ENCODE data around the gene SENP7.

SENP7 gene

DNA sequence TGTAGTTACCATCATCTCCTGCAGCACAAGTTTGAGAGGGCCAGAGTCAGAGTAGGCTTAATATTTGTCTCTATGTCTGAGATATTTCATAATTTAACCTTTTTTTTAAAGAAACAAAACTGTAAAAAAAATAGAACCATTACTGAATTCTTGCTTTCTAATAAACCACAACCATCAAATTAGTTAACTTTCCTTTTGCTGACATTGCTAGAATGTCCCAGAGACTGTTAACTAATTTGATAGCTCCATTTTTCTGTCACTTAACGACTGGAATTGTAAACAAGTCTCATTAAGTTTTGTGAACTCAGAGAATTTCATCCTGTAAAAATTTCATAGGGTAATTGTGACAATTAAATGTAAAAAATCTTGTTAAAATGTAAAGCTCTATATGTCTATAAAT lies 228.3 kb downstream of the SENP7 start:
- ChIA-PET CTCF (no interaction called here), POLR2A (no interaction called here)
- no peak for DNase-seq (ENCODE audit: extremely low spot score)
- TF ChIP-seq L3MBTL2 (conservative IDR thresholded peaks at IDR 0.05) (no peak), ZNF384 (IDR thresholded peaks at IDR 0.05) (no peak), SUZ12 (IDR thresholded peaks at IDR 0.05) (no peak), TARDBP (IDR thresholded peaks at IDR 0.05) (no peak), CTBP1 (IDR thresholded peaks at IDR 0.05; ENCODE audit: borderline replicate concordance) (no peak), LEF1 (IDR thresholded peaks at IDR 0.05; ENCODE audit: borderline replicate concordance) (no peak), FOXA1 (IDR thresholded peaks at IDR 0.05) (no peak), HDGF (IDR thresholded peaks at IDR 0.05; ENCODE audit: borderline replicate concordance) (no peak), ELF4 (IDR thresholded peaks at IDR 0.05) (no peak), FOXK2 (IDR thresholded peaks at IDR 0.05) (no peak), ARNT (IDR thresholded peaks at IDR 0.05) (no peak), NFRKB (IDR thresholded peaks at IDR 0.05) (no peak), FOXM1 (IDR thresholded peaks at IDR 0.05; ENCODE audit: borderline replicate concordance) (no peak), BHLHE40 (IDR thresholded peaks at IDR 0.05; ENCODE audit: borderline replicate concordance) (no peak), SP1 (IDR thresholded peaks at IDR 0.05) (no peak)
- TF ChIP-seq, protein P1, sequence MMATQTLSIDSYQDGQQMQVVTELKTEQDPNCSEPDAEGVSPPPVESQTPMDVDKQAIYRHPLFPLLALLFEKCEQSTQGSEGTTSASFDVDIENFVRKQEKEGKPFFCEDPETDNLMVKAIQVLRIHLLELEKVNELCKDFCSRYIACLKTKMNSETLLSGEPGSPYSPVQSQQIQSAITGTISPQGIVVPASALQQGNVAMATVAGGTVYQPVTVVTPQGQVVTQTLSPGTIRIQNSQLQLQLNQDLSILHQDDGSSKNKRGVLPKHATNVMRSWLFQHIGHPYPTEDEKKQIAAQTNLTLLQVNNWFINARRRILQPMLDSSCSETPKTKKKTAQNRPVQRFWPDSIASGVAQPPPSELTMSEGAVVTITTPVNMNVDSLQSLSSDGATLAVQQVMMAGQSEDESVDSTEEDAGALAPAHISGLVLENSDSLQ (IDR thresholded peaks at IDR 0.05): no peak

DNA sequence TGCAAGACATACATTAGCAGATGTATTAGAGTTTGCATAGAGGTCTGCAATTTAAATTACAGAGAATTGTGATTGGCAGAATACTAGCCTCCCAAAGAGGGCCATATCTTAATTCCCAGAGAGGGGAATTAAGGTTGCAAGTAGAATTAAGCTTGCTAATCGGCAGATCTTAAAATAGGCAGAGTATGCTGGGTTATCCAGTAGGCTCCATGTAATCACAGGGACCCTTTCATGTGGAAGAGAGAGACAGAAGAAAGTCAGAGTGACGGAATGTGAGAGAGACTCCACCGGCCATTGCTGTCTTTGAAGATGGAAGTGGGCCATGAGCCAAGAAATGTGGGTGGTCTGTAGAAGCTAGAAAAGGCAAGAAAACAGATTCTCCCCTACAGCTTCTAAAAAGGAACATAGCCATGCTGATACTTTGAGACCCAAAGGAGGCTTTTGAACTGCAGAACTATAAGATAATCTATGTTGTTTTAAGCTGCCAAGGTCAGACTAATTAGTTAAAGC lies 231.4 kb downstream of the SENP7 start:
- ChIA-PET POLR2A (no interaction called here), CTCF (interaction anchor here (0.5 kb wide), 1 partner anchor 32 kb away, joined by 3 read pairs; no protein-coding TSS in a partner anchor)
- TF ChIP-seq SUZ12 (IDR thresholded peaks at IDR 0.05): no peak
- TF ChIP-seq FOXK2 (IDR thresholded peaks at IDR 0.05): no peak
- TF ChIP-seq, protein P1 (IDR thresholded peaks at IDR 0.05): no peak
- no peak for TF ChIP-seq ELF4 (IDR thresholded peaks at IDR 0.05)
- TF ChIP-seq CTBP1 (IDR thresholded peaks at IDR 0.05; ENCODE audit: borderline replicate concordance): no peak
- TF ChIP-seq ARNT (IDR thresholded peaks at IDR 0.05): no peak
- TF ChIP-seq SP1 (IDR thresholded peaks at IDR 0.05): no peak
- no peak for TF ChIP-seq L3MBTL2 (conservative IDR thresholded peaks at IDR 0.05)
- no peak for TF ChIP-seq LEF1 (IDR thresholded peaks at IDR 0.05; ENCODE audit: borderline replicate concordance)
- TF ChIP-seq FOXA1 (IDR thresholded peaks at IDR 0.05): no peak
- TF ChIP-seq ZNF384 (IDR thresholded peaks at IDR 0.05): no peak
- no peak for TF ChIP-seq TARDBP (IDR thresholded peaks at IDR 0.05)
- no peak for TF ChIP-seq BHLHE40 (IDR thresholded peaks at IDR 0.05; ENCODE audit: borderline replicate concordance)
- no peak for TF ChIP-seq NFRKB (IDR thresholded peaks at IDR 0.05)
- no peak for TF ChIP-seq FOXM1 (IDR thresholded peaks at IDR 0.05; ENCODE audit: borderline replicate concordance)
- no peak for TF ChIP-seq HDGF (IDR thresholded peaks at IDR 0.05; ENCODE audit: borderline replicate concordance)
- DNase-seq (ENCODE audit: extremely low spot score): no peak

DNA sequence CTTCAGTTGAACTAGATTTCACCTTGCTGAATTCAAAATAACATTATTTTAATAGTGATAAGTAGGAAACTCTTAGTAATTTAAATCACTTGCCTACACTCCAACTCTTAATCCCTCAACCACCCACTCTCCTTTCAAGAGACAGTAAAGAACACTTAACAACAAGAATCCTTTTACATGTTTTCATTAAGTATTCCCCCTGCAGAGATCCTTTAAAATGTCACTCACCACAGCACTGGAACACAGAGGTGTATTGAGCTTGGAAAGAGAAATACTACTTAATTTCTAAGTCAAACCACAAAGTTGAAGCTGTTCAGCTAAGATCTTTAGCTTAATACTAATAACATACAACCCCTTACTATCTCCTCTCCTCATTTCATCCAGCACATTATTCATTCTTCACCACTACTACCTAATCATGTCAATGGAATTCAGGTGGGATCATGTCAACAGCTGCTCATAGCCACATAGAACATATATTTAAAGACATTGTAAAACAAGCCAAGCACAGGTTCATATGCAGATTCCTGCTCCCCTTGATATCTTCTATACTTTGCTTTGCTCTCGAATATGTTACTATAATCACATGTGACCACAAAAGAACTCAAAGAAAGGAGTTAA lies 233.1 kb downstream of the SENP7 start:
- no peak for DNase-seq (ENCODE audit: extremely low spot score)
- ChIA-PET CTCF (no interaction called here), POLR2A (no interaction called here)
- TF ChIP-seq, protein P1 (IDR thresholded peaks at IDR 0.05): peak; percentile 80
- TF ChIP-seq BHLHE40 (IDR thresholded peaks at IDR 0.05; ENCODE audit: borderline replicate concordance) (no peak), ZNF384 (IDR thresholded peaks at IDR 0.05) (no peak)

DNA sequence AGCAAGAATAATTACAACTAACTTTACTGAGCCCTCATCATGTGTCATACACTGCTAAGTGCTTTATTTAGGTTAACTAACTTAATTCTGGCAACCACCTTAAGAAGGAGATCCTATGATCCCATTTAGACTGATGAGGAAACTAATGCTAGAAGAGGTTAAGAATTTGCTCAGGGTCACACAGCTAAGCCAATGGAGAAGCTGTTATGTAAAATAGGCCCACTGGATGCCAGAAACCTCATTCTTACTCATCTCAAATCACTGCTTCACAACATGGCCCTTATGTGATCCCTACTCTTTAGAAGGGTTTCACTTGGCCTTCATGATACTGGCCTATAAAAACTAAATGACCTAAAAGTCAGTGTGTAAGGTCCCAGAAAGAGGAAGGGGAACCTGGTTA lies 233.8 kb downstream of the SENP7 start:
- DNase-seq (ENCODE audit: extremely low spot score): no peak
- POLR2A ChIA-PET: no interaction called here
- no peak for TF ChIP-seq TARDBP (IDR thresholded peaks at IDR 0.05)
- no peak for TF ChIP-seq L3MBTL2 (conservative IDR thresholded peaks at IDR 0.05)
- no peak for TF ChIP-seq SUZ12 (IDR thresholded peaks at IDR 0.05)
- no peak for TF ChIP-seq CTBP1 (IDR thresholded peaks at IDR 0.05; ENCODE audit: borderline replicate concordance)
- TF ChIP-seq LEF1 (IDR thresholded peaks at IDR 0.05; ENCODE audit: borderline replicate concordance): no peak
- TF ChIP-seq HDGF (IDR thresholded peaks at IDR 0.05; ENCODE audit: borderline replicate concordance): no peak
- TF ChIP-seq BHLHE40 (IDR thresholded peaks at IDR 0.05; ENCODE audit: borderline replicate concordance): no peak
- no peak for TF ChIP-seq FOXM1 (IDR thresholded peaks at IDR 0.05; ENCODE audit: borderline replicate concordance)
- no peak for TF ChIP-seq NFRKB (IDR thresholded peaks at IDR 0.05)
- TF ChIP-seq SP1 (IDR thresholded peaks at IDR 0.05): no peak
- no peak for TF ChIP-seq ARNT (IDR thresholded peaks at IDR 0.05)
- no peak for TF ChIP-seq ELF4 (IDR thresholded peaks at IDR 0.05)
- TF ChIP-seq, protein P1 (IDR thresholded peaks at IDR 0.05): no peak
- no peak for TF ChIP-seq FOXK2 (IDR thresholded peaks at IDR 0.05)
- no peak for TF ChIP-seq FOXA1 (IDR thresholded peaks at IDR 0.05)
- TF ChIP-seq ZNF384 (IDR thresholded peaks at IDR 0.05): no peak
- CTCF ChIA-PET: no interaction called here

DNA sequence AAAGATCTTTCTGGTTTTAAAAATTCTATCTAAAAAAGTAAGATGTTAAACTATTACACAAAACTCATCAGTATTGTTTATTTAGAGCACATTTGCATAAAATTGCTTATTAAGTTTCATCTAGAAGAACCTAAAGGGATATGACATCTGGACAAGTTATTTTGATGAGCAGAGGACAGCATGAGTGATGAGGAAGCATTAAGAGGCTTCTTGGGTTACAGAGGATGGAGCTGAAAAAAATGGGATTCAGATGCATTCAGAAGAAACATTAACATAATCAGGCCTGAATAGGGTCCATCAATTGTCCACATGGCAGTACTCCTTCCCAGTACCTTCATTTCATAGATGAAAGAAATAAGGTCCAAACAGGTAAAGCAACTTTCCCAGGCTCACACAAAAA lies 234.3 kb downstream of the SENP7 start:
- no peak for DNase-seq (ENCODE audit: extremely low spot score)
- ChIA-PET CTCF (no interaction called here), POLR2A (no interaction called here)
- TF ChIP-seq, protein P1 (IDR thresholded peaks at IDR 0.05): no peak
- TF ChIP-seq CTBP1 (IDR thresholded peaks at IDR 0.05; ENCODE audit: borderline replicate concordance): no peak
- no peak for TF ChIP-seq FOXM1 (IDR thresholded peaks at IDR 0.05; ENCODE audit: borderline replicate concordance)
- TF ChIP-seq BHLHE40 (IDR thresholded peaks at IDR 0.05; ENCODE audit: borderline replicate concordance): no peak
- TF ChIP-seq FOXA1 (IDR thresholded peaks at IDR 0.05): no peak
- no peak for TF ChIP-seq SP1 (IDR thresholded peaks at IDR 0.05)
- TF ChIP-seq FOXK2 (IDR thresholded peaks at IDR 0.05): no peak
- no peak for TF ChIP-seq LEF1 (IDR thresholded peaks at IDR 0.05; ENCODE audit: borderline replicate concordance)
- no peak for TF ChIP-seq ARNT (IDR thresholded peaks at IDR 0.05)
- no peak for TF ChIP-seq L3MBTL2 (conservative IDR thresholded peaks at IDR 0.05)
- no peak for TF ChIP-seq TARDBP (IDR thresholded peaks at IDR 0.05)
- no peak for TF ChIP-seq ZNF384 (IDR thresholded peaks at IDR 0.05)
- TF ChIP-seq ELF4 (IDR thresholded peaks at IDR 0.05): no peak
- TF ChIP-seq HDGF (IDR thresholded peaks at IDR 0.05; ENCODE audit: borderline replicate concordance): no peak
- TF ChIP-seq SUZ12 (IDR thresholded peaks at IDR 0.05): no peak
- TF ChIP-seq NFRKB (IDR thresholded peaks at IDR 0.05): no peak

All from HEK293T (cell line).